GM18870 (cell line): ENCODE results near the gene KIF13A.
"Not testable (repeated sequence)": the region's sequence is repeated elsewhere in the genome, so short reads cannot be mapped to it uniquely, and the experiment has no call there.

ENCODE experiments used
- ATAC-seq: cut with Tn5 transposase; IDR thresholded peaks from one replicate; pipeline ENCODE4 v1.9.1; 2021; ENCODE audit warnings: moderate library complexity; ENCODE audit not compliant: unreplicated experiment

Gene KIF13A

DNA sequence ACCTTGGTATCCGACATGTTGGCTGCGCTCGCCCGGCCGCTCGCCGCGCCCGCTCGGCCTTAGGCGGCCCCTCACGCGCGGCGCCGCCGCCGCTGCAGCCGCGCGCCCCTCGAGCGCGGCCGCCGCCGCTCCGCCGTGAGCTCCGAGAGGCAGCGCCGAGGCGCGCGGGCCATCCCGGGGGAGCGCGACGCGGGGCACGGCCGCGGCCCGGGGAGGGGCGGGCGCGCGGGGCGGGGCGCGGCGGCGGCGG is at the start of gene KIF13A:
Gene KIF13A, minus strand, starts transcription at position 189 of the 250 bp plus-strand sequence. Its CDS starts 172 bp downstream, at position 17.
- ATAC-seq: peak; percentile 7

GRCh38 chr6:18036781-18037180 is 49.3 kb upstream of the KIF13A start:
- no peak for ATAC-seq

DNA sequence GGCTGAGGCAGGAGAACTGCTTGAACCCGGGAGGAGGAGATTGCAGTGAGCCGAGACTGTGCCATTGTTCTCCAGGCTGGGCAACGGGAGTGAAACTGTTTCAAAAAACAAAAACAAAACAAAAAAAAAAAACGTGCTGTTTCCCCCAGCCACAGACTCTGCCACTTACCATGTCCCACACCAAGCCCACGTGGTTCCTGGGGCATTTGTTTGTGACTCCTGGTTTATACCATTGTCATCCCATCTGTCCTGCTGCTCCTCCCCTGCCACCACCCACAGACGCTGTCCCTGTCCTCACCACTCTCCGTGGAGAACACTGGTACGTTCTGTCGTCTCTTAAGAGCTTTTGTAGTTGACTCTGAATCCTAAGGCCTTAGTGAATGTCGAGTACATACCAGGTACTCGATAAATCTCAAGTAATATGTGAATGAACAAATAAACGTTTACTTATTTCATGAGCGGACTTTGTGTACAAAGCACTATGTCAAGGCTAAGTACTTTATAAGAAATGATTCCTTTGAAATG is 48.0 kb upstream of the KIF13A start:
- no peak for ATAC-seq

DNA sequence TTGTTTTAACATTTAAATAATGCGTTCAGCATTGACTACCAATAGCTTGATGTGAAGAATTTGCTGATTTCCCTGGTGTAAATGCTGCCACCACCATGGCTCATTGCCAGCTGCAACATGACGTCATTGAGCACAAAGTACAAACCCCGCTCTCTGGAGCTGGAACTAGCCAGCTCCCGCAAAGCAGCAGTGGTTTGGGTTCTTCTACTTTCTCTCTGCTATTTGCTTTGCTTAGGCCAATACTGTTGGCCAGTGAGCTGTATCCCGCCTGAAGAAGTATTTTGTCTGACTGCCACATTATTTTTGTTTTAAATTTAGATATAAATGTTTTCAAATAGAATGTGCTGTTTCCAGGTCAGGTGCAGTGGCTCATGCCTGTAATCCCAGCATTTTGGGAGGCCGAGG is 47.4 kb upstream of the KIF13A start:
- no peak for ATAC-seq

GRCh38 chr6:18031680-18032256 is 44.3 kb upstream of the KIF13A start:
- ATAC-seq: no peak

DNA sequence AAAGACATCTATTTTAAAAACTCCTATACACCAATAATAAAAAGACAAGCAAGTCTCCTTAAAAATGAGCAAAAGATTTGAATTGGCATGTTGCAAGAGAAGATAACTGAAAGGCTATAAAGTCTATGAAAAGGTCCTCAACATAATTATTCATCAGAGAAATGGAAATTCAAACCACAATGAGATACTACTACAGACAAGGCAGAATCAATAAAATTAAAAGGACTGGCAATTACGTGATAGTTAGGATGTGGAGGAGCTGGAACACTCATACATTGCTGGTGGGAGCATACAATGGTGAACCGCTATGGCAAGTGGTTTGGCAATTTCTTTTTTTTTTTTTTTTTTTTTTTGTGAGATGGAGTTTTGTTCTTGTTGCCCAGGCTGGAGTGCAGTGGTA is 43.8 kb upstream of the KIF13A start:
- no peak for ATAC-seq

DNA sequence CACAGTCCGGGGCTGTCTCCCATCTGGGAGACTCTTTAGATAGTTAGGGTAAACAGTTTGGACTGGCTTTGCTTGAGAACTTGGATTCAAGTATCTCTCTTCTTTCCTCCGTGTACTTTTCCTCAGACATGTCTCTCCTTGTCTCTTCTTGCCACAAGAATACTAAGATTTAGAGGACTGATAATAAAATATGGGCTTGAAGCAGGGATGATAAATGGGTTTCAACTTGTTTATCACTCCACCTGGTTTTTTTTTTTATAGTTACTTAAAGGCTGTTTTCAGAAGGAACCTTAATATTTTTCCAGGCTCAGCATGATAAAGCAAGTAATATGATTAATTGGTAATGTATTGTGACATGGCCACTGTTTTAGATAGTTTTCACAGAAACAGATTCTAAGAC is 40.9 kb upstream of the KIF13A start:
- no peak for ATAC-seq

DNA sequence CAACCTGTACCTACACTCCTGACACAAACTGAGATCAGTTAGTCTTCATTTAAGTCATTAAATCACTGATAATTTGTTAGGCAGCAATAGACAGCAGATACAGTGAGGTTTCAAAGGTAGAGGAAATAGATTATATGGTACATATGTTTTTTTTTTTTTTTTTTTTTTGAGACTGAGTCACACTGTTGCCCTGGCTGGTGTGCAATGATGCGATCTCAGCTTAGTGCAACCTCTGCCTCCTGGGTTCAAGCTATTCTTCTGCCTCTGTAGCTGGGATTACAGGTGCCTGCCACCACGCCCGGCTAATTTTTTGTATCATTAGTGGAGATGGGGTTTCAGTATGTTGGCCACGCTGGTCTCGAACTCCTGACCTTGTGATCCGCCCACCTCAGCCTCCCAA is 38.2 kb upstream of the KIF13A start:
- no peak for ATAC-seq

- ATAC-seq: no peak
Observed at GRCh38 chr6:18024876-18025275, 37.4 kb upstream of the KIF13A start.

DNA sequence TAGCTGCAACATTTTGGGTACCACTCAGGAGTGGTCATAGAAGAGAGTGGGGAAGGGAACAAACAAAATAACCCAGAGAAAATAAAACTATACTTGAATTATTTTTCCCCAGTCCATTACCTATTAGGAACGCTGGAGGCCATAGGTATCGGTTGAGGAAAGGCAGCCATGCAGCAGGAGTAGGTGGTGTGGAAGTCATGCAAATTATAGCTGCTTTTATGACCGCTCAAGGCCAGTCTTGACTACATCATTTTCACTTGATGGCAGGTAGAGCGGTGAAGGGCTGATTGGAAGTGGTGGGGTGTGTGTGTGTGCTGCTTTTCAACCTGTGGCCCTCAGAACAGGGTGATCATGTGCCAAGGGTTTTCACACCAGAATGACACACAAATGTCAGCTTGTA is 36.5 kb upstream of the KIF13A start:
- ATAC-seq: no peak

DNA sequence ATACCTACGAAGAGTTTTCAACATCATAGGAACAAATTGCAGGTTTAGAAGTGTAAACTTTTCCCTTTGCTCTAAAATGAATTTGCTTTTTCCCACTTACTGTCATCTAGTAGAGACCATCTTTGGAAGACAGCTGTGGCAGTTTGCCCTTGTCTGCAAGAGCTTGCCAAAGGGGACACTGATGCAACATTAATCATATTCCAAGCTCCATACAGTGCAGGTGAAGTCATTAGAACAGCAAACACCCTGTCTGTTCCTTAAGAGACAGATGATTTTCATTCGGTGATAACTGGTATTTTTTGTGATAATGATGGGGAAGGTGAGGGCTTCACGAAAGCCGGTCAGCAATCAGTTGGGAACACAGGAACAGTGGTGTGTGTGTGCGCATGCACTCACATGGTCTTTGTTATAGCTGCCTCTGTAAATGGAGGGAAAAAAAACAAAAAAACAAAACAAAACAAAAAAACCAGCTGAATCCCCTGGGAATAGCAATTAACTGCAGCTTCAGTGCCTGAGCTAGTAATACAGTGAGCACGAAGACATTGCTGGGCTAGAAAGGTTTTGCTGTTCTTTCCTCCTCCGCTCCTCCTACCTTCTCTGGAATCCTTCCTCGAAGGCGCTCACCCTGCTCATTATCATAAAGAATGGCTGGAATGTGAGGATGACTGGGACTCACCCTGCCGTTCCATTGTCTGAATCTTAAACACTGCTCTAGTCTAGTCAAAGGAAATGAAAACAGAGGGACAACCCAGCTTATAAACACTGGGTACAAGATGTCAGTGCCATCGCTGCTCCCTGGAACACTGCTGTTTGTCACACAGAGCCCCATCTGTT is 35.2 kb upstream of the KIF13A start:
- no peak for ATAC-seq

DNA sequence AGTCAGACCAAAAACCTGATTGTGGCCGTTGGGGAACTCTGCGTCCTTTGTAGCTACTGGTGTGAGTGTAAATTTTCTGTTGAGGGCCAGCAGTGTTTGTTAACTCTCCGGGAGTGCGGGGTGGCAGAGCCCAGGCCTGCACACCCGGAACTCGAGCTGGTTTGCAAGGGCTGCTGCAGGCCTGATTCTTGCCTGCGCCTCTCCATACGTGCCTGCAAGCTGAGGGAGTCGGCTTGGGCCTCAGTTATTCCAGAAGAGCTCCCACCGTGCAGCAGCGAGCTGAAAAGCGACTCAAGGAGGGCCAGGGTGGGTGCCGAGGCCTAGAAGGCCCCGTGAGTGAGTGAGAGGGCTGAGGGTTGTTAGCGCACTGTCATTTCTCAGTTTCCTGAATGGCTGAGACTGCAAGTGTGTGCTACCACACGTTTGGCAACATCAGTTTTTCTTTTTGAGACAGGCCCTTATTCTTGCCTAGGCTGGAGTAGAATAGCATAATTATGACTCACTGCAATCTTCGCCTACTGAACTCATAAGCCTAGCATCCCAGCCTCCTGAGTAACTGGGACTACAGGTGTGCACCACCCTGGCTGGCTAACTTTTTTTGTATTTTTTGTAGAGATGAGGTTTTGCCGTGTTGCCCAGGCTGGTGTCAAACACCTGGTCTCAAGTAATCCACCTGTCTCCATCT is 33.9 kb upstream of the KIF13A start:
- no peak for ATAC-seq

- ATAC-seq: not testable (repeated sequence)
Observed at GRCh38 chr6:18020545-18020944, 33.1 kb upstream of the KIF13A start.

DNA sequence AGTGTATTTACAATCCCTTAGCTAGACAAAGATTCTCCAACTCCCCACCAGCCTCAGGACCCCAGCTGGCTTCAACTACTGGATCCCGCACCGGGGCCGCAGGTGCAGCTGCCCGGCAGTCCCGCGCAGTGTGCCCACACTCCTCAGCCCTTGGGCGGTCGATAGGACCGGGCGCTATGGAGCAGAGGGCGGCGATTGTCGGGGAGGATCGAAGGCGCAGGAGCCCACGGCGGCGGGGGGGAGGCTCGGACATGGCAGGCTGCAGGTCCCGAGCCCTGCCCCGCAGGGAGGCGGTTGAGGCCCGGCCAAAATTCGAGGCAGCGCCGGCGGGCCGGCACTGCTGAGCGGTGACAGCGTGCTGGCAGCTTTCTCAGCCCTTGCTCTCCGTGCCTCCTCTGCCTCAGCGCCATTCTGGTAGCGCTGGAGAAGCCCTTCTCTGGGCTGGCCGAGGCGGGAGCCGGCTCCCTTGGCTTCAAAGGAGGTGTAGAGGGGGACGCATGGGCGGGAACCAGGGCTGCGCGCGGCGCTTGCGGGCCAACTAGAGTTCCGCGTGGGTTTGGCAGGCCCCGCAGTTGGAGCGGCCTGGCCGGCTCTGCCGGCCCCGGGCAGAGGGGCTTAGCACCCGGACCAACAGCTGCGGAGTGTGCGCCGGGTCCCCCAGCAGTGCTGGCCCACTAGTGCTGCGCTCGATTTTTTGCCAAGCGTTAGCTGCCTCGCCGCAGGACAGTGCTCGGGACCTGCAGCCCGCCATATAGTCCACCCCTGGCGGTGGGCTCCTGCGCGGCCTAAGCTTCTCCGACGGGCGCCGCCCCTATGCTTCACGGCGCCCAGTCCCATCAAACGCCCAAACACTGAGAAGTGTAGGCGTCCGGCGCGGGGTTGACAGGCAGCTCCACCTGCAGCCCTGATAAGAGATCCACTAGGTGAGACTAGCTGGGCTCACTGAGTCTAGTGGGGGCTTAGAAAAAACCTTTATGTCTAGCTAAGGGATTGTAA is 32.4 kb upstream of the KIF13A start:
- ATAC-seq: no peak

DNA sequence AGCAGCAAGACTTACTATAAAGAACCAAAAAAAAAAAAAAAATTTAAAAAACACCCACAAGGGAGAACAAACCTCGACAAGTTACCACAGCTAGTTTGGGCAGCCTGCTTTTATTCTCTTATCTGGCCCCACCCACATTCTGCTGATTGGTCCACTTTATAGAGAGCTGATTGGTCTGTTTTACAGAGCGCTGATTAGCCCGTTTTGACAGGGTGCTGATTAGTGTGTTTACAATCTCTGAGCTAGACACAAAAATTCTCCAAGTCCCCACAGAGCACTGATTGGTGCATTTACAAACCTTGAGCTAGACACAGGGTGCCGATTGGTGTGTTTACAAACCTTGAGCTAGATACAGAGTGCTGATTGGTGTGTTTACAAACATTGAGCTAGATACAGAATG is 31.7 kb upstream of the KIF13A start:
- ATAC-seq: not testable (repeated sequence)

DNA sequence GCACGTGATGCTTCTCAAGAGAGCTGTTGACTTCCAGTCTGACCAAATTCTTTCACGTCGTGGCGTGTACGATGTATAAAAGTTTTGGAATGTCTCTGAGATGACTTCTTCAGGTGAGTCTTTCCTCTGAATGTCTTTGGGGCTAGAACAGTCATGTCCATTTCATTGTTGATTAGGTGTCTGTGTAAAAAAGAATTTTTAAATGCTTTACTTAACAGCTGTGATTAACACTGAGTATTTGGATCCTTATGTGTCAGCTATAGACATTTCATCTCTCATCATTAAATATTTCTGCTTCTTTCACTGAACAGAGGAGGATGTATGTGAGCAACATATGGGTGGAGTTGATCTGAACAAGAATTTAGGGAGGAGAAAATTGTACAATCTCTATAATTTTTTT is 29.3 kb upstream of the KIF13A start:
- ATAC-seq: no peak

DNA sequence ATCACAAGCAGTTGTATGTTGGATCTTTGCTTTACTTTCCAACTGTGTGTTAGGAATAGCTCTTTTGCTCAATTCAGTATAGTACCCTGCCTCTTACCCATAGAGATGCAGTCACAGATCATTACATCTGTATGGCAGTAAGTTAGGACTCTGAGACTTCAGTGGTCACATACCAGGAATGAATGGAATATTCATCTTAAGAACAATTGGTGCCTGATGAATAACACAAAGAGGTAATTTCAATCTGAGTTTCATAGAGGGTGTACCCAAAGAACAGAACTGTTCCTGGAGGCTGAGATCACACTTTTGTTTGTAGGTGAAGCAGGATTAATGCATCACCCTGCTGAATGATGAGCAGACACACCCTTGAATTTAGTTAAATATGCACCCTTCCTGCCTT is 28.7 kb upstream of the KIF13A start:
- no peak for ATAC-seq

DNA sequence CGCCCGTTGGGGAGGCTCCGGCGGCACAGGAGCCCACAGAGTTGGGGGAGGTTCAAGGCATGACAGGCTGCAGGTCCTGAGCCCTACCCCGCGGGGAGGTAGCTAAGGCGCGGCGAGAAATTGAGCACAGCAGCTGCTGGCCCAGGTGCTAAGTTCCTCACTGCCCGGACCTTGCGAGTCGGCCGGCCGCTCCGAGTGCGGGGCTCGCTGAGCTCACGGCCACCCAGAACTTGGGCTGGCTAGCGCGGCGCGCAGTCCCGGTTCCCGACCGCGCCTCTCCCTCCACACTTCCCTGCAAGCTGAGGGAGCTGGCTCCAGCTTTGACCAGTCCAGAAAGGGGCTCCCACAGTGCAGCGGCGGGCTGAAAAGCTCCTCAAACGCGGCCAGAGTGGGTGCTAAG is 23.9 kb upstream of the KIF13A start:
- no peak for ATAC-seq

GRCh38 chr6:18010540-18010939 is 23.1 kb upstream of the KIF13A start:
- ATAC-seq: not testable (repeated sequence)

DNA sequence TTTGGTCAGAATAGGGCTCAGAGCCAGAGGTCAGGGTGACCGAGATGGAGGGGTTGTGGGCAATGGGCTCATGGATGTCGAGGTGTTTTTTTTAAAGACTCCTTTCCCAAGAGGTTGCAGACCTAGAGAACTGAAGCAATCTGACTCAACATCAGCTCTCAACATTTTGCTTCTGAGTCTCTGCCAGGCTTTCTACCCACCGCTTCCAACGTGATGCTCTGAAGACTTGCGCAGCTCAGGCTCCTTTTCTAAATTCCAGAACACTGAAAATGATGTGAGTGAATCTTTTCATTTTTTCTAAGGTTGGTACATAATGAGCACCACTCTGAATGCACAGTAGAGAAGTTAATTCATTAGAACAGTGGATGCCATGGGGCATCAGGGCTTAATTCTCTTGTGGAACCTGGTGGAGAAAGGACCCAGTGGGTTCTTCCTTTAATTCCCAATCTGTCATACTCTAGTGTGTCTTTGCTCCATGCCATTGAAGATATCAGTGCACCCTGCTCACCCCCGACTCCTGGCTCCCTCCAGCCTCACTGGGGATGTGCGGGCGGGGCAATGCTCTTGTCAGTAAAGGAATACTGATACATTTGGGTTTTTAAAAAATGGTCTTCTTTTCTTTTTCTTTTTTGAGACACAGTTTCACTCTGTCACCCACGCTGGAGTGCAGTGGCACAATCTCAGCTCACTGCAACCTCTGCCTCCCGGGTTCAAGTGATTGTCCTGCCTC is 17.0 kb upstream of the KIF13A start:
- no peak for ATAC-seq
